GM12874 (cell line): ENCODE data around the gene FGD6.
A peak's percentile ranks its signal among the peaks of the same experiment; 100 is the strongest.

Source experiments
- TF ChIP-seq, protein P1 (sequence below): IDR thresholded peaks from 2 replicates; pipeline ENCODE4 v1.5.1; 2011; ENCODE audit warnings: low read depth, mild to moderate bottlenecking, control low read depth, low read length, moderate library complexity; ENCODE audit not compliant: insufficient read depth

Gene FGD6

DNA sequence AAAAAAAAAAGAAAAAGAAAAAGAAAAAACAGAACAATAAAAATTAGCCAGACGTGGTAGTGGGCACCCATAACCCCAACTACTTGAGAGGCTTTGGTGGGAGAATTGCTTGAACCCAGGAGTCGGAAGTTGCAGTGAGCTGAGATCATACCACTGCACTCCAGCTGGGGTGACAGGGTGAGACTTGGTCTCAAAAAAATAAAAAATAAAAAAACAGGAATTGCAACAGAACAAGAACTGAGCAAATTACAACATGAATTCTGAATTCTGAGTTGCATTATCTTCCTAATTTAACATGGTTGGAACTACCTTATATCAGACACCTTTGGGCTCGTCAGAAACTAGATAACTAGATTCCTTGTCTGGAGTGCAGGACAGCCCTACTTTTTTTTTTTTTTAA is 90.5 kb downstream of the FGD6 start:
- TF ChIP-seq, protein P1, sequence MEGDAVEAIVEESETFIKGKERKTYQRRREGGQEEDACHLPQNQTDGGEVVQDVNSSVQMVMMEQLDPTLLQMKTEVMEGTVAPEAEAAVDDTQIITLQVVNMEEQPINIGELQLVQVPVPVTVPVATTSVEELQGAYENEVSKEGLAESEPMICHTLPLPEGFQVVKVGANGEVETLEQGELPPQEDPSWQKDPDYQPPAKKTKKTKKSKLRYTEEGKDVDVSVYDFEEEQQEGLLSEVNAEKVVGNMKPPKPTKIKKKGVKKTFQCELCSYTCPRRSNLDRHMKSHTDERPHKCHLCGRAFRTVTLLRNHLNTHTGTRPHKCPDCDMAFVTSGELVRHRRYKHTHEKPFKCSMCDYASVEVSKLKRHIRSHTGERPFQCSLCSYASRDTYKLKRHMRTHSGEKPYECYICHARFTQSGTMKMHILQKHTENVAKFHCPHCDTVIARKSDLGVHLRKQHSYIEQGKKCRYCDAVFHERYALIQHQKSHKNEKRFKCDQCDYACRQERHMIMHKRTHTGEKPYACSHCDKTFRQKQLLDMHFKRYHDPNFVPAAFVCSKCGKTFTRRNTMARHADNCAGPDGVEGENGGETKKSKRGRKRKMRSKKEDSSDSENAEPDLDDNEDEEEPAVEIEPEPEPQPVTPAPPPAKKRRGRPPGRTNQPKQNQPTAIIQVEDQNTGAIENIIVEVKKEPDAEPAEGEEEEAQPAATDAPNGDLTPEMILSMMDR = no peak

DNA sequence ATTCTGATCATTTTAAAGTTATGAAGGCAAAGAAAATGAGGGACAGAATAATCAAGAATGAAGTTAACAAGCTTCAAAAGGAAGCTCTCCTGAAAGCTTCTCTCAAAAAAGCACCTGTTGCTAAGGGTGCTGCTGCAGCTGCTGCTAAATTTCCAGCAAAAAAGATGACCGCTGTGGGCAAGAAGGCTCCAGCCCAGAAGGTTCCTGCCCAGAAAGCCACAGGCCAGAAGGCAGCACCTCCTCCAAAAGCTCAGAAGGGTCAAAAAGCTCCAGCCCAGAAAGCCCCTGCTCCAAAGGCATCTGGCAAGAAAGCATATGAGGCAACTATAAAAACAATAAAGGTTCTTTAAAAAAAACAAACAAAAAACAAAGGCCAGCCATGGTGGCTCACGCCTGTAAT is 91.2 kb downstream of the FGD6 start:
- TF ChIP-seq, protein P1 = no peak

DNA sequence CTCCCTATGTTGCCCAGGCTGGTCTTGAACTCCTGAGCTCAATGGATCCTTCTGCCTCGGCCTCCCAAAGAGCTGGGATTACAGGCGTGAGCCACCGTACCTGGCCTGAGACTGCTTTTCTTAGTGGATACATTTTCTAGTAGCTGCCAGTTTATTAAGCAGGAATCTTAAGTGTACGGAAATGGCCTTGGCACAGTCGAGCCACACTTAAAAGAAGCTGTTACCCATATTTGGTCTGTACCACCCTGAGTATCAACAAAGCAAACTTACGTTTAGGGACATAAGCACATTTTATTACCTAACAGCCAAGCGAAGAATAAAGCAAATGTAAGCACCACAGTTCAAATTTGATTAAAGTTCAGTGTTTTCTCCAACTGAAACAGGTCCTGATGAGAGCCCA is 93.2 kb downstream of the FGD6 start:
- TF ChIP-seq, protein P1 = no peak

DNA sequence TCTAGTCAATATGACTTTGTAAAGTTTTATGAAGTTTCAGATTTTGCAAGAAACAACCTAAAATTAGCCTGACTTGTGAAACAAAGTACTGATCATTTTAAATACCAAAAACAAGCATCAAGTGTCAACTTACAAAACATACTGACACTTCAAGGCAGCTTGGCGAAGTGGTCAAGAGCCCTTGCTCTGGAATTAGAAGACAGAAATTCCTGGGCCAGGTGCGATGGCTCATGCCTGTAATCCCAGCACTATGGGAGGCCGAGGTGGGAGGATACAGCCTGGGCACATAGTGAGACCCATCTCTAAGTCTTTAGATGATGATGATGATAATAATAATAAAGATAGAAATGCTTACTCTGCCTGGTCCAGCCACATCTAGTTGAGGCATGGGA is 98.5 kb downstream of the FGD6 start:
- TF ChIP-seq, protein P1 = no peak

DNA sequence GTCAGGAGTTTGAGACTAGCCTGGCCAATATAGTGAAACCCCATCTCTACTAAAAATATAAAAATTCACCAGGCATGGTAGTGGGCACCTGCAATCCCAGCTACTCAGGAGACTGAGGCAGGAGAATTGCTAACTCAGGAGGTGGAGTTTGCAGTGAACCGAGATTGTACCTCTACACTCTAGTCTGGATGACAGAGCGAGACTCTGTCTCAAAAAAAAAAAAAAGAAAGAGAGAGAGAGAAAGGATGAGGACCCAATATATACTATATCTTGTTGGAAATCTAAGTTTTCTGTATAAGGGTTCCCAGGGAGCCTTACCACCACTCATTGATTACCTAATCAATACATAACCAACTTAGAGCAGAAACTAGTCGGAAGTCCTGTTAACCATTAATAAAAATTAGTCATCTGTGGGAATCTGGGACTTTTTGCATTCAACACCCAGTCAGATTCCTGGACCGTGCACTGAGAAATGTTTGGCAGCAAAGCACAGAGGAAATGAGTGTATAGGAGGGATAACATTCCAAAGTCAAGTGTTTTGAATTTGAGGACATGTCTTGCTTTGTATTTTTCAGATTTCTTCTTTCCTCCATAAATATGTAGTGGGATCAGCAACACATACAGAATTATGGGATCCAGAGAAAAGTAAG is 99.0 kb downstream of the FGD6 start:
- TF ChIP-seq, protein P1 = no peak

DNA sequence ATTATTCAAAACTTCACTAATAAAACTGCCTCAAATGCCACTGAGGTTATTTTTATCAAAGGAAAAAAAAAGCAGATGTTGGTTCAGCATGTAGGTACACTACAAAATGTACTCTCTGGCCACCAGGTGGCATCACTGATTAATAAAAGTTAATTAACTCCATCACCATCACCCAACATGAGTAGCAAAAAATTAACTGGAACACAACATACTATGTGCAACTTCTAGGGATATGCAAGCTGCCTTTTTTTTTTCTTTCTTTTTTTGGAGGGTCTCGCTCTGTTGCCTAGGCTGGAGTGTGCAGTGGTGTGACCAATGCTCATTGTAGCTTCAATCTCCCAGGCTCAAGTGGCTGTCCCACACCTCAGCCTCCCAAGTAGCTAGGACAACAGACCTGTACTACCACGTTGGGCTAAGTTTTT is 100.1 kb downstream of the FGD6 start:
- TF ChIP-seq, protein P1 = peak; percentile 36; the same call in 1 of the 2 replicates

DNA sequence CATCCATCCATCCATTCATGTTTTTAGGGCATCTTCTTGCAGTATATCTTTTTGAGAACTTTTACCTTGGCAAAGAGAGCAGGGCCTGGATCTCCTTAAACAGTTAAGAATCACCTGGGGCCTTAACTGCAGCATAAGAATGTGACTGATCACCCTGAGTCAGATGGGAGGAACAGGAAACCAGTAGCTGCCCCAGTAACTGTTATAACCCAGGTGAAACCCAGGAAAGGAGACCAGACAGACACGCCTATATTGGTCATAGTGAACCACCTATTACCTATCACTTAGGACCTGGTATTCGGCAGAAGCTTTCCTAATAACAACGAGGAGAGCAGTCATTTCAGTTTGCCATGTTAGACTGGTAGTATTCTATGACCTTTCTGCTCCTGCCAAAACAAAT is 100.5 kb downstream of the FGD6 start:
- TF ChIP-seq, protein P1 = no peak
